ENCODE measurements around the gene WWC1.

Gene WWC1

GRCh38 chr5:168365581-168366081, 74.2 kb downstream of the WWC1 start:
- DNase-seq, result peak; percentile 19

GRCh38 chr5:168366116-168366515, 74.7 kb downstream of the WWC1 start:
- no peak for DNase-seq

- DNase-seq, result no peak
Measured at GRCh38 chr5:168368854-168369253, 77.4 kb downstream of the WWC1 start.

- no peak for DNase-seq
Measured at GRCh38 chr5:168370831-168371230, 79.4 kb downstream of the WWC1 start.

GRCh38 chr5:168372356-168372946, 81.0 kb downstream of the WWC1 start:
- DNase-seq, result no peak

GRCh38 chr5:168374532-168374931, 83.1 kb downstream of the WWC1 start:
- DNase-seq, result no peak

- DNase-seq, result no peak
Measured at GRCh38 chr5:168375214-168375613, 83.8 kb downstream of the WWC1 start.

- no peak for DNase-seq
Measured at GRCh38 chr5:168377525-168377924, 86.1 kb downstream of the WWC1 start.

GRCh38 chr5:168378741-168379140, 87.3 kb downstream of the WWC1 start:
- DNase-seq, result no peak

GRCh38 chr5:168382421-168382820, 91.0 kb downstream of the WWC1 start:
- DNase-seq, result no peak

GRCh38 chr5:168390491-168390890, 99.0 kb downstream of the WWC1 start:
- no peak for DNase-seq

- DNase-seq, result no peak
Measured at GRCh38 chr5:168393773-168394172, 102.3 kb downstream of the WWC1 start.

GRCh38 chr5:168400429-168401220, 109.2 kb downstream of the WWC1 start:
- DNase-seq, result no peak

GRCh38 chr5:168401226-168401625, 109.8 kb downstream of the WWC1 start:
- no peak for DNase-seq

GRCh38 chr5:168401880-168402279, 110.4 kb downstream of the WWC1 start:
- DNase-seq, result peak; percentile 76

- no peak for DNase-seq
Measured at GRCh38 chr5:168404365-168404764, 112.9 kb downstream of the WWC1 start.

- no peak for DNase-seq
Measured at GRCh38 chr5:168407211-168407610, 115.8 kb downstream of the WWC1 start.

- DNase-seq, result no peak
Measured at GRCh38 chr5:168408561-168409305, 117.3 kb downstream of the WWC1 start.

- no peak for DNase-seq
Measured at GRCh38 chr5:168409591-168410458, 118.4 kb downstream of the WWC1 start.

GRCh38 chr5:168411871-168412270, 120.4 kb downstream of the WWC1 start:
- DNase-seq, result no peak

GRCh38 chr5:168413062-168413461, 121.6 kb downstream of the WWC1 start:
- DNase-seq, result no peak

- no peak for DNase-seq
Measured at GRCh38 chr5:168413596-168413995, 122.2 kb downstream of the WWC1 start.

- DNase-seq, result no peak
Measured at GRCh38 chr5:168415401-168415800, 124.0 kb downstream of the WWC1 start.
